ENCODE measurements around the gene ELOVL4. TPM values are rescaled to one million over a fixed set of nuclear protein-coding genes. Genes with fewer than 3 reads are reported as not detected.
A peak's percentile ranks its signal among the peaks of the same experiment; 100 is the strongest.

ELOVL4 gene
- total RNA-seq, 1 experiment from 2014 or later = 0.66 TPM

GRCh38 chr6:79913369-79913768 lies 34.0 kb downstream of the ELOVL4 start:
- no peak for DNase-seq (ENCODE audit: low read depth)

- no peak for DNase-seq (ENCODE audit: low read depth)
Observed at GRCh38 chr6:79911992-79912391, 35.4 kb downstream of the ELOVL4 start.

GRCh38 chr6:79909517-79909916 lies 37.8 kb downstream of the ELOVL4 start:
- DNase-seq (ENCODE audit: low read depth) = no peak

GRCh38 chr6:79902046-79902445 lies 45.3 kb downstream of the ELOVL4 start:
- no peak for DNase-seq (ENCODE audit: low read depth)

- DNase-seq (ENCODE audit: low read depth) = no peak
Observed at GRCh38 chr6:79898076-79898475, 49.3 kb downstream of the ELOVL4 start.

GRCh38 chr6:79896075-79896449 lies 51.3 kb downstream of the ELOVL4 start:
- no peak for DNase-seq (ENCODE audit: low read depth)

GRCh38 chr6:79895382-79896074 lies 51.8 kb downstream of the ELOVL4 start:
- DNase-seq (ENCODE audit: low read depth) = no peak

- DNase-seq (ENCODE audit: low read depth) = no peak
Observed at GRCh38 chr6:79894939-79895338, 52.4 kb downstream of the ELOVL4 start.

- DNase-seq (ENCODE audit: low read depth) = no peak
Observed at GRCh38 chr6:79888587-79888986, 58.8 kb downstream of the ELOVL4 start.

GRCh38 chr6:79878142-79878748 lies 69.1 kb downstream of the ELOVL4 start:
- no peak for DNase-seq (ENCODE audit: low read depth)

GRCh38 chr6:79874531-79875134 lies 72.7 kb downstream of the ELOVL4 start:
- no peak for DNase-seq (ENCODE audit: low read depth)

GRCh38 chr6:79872986-79873385 lies 74.4 kb downstream of the ELOVL4 start:
- peak; percentile 38 for DNase-seq (ENCODE audit: low read depth)

GRCh38 chr6:79872303-79872702 lies 75.0 kb downstream of the ELOVL4 start:
- no peak for DNase-seq (ENCODE audit: low read depth)

GRCh38 chr6:79869600-79870084 lies 77.7 kb downstream of the ELOVL4 start:
- peak; percentile 69 for DNase-seq (ENCODE audit: low read depth)

- no peak for DNase-seq (ENCODE audit: low read depth)
Observed at GRCh38 chr6:79869184-79869583, 78.2 kb downstream of the ELOVL4 start.

GRCh38 chr6:79868098-79868722 lies 79.1 kb downstream of the ELOVL4 start:
- peak; percentile 69 for DNase-seq (ENCODE audit: low read depth)

Other genes starting within 250 kb of the ELOVL4 start
- 48.7 and 50.8 TPM in 2 replicates for gene TTK, start 57.1 kb upstream of the ELOVL4 start, total RNA-seq (2014; rRNA removed; shearing (Covaris generic))
- 9.4 and 11.5 TPM in 2 replicates for gene BCKDHB, start 159.1 kb upstream of the ELOVL4 start, total RNA-seq (2014; rRNA removed; shearing (Covaris generic))